MM.1S (cell line): ENCODE data around the gene GNPTG.

Experiments
- DNase-seq: peaks from one replicate; pipeline ENCODE4 v3.0.0-alpha.2; 2015
- H2AFZ ChIP-seq: fragments of 300-600 bp; sonication (generic); 2 replicates; pipeline ENCODE4 v1.6.0; 2016; ENCODE audit warnings: antibody characterized with exemption, low read length
- H3F3A ChIP-seq: fragments of 300-600 bp; sonication (generic); 2 replicates; pipeline ENCODE4 v1.6.1; 2016; ENCODE audit warnings: mild to moderate bottlenecking, antibody characterized with exemption, low read length, moderate library complexity, mixed read lengths; ENCODE audit not compliant: insufficient read depth
- H3K27ac ChIP-seq: fragments of 300-600 bp; sonication (generic); 2 replicates; pipeline ENCODE4 v1.5.1; 2016; ENCODE audit warnings: mild to moderate bottlenecking, low read length
- H3K27me3 ChIP-seq: fragments of 300-600 bp; sonication (generic); replicated peaks from 2 replicates; pipeline ENCODE4 v1.6.0; 2016; ENCODE audit warnings: low read length; ENCODE audit not compliant: insufficient read depth
- H3K36me3 ChIP-seq: fragments of 300-600 bp; sonication (generic); replicated peaks from 2 replicates; pipeline ENCODE4 v1.6.1; 2016; ENCODE audit warnings: mild to moderate bottlenecking, low read length, mixed read lengths; ENCODE audit not compliant: insufficient read depth
- H3K4me1 ChIP-seq: fragments of 300-600 bp; sonication (generic); 2 replicates; pipeline ENCODE4 v1.6.1; 2016; ENCODE audit warnings: low read length, mixed read lengths
- H3K4me2 ChIP-seq: fragments of 300-600 bp; sonication (generic); 2 replicates; pipeline ENCODE4 v1.6.0; 2016; ENCODE audit warnings: low read depth, low read length
- H3K4me3 ChIP-seq: fragments of 300-600 bp; sonication (generic); 2 replicates; pipeline ENCODE4 v1.5.1; 2016; ENCODE audit warnings: low read length, mixed read lengths
- H3K79me2 ChIP-seq: fragments of 300-600 bp; sonication (generic); 2 replicates; pipeline ENCODE4 v1.6.1; 2016; ENCODE audit warnings: mixed run types, low read length, mixed read lengths
- H3K9ac ChIP-seq: fragments of 300-600 bp; sonication (generic); 2 replicates; pipeline ENCODE4 v1.6.1; 2016; ENCODE audit warnings: low read length, mixed read lengths
- H3K9me2 ChIP-seq: fragments of 300-600 bp; sonication (generic); replicated peaks from 2 replicates; pipeline ENCODE4 v1.6.1; 2016; ENCODE audit warnings: mild to moderate bottlenecking, low read length, mixed read lengths; ENCODE audit not compliant: insufficient read depth
- H3K9me3 ChIP-seq: fragments of 300-600 bp; sonication (generic); replicated peaks from 2 replicates; pipeline ENCODE4 v1.6.1; 2016; ENCODE audit warnings: mild to moderate bottlenecking, low read length, mixed read lengths; ENCODE audit not compliant: insufficient read depth
- H4K20me1 ChIP-seq: fragments of 300-600 bp; sonication (generic); 2 replicates; pipeline ENCODE4 v1.6.1; 2016; ENCODE audit warnings: mild to moderate bottlenecking, low read length, moderate library complexity, mixed read lengths; ENCODE audit not compliant: insufficient read depth
- CTCF ChIP-seq: fragments of 300-600 bp; sonication (generic); IDR thresholded peaks from 2 replicates; pipeline ENCODE4 v1.5.1; 2016; ENCODE audit warnings: antibody characterized with exemption, low read length, mixed read lengths
- EZH2 ChIP-seq: fragments of 300-600 bp; sonication (generic); optimal IDR thresholded peaks from 2 replicates; pipeline ENCODE3; 2017; ENCODE audit warnings: low read depth, mild to moderate bottlenecking, antibody characterized with exemption, low read length, mixed read lengths
- EZH2phosphoT487 ChIP-seq: fragments of 300-600 bp; sonication (generic); IDR thresholded peaks from 2 replicates; pipeline ENCODE4 v1.6.1; 2018; ENCODE audit warnings: antibody characterized with exemption, low read length

Gene GNPTG

DNA sequence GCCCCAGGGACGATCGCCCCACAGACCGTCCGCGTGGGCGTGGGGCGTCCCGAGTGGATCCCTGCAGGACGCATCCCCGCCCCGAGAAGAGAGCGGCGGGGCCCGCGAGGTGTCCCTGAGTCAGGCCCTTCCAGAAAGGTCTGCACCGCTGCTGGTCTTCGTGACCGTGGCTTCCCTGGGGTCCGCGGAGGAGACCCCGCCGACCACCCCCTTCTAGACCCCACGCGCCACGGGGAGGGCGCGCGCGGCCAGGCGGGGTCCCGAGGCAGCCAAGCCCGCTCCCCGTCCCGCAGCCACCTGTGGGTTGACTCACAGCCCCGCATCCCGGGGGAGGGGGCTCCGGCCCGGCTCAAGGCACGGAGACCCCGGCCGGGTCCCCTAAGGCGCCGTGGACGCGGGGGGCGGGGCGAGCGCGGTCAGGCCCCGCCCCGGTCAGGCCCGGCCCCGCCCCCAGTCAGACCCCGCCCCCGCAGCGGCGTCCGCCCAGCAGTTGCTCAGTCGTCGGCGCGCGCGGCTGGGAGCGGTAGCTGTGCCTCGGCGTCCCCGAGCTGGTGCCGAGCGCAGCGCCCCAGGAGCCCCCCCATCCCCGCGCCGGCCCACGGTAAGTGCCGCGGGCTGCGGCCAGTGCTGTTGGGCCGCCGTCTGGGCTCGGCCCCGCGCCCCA is 18.4 kb upstream of the GNPTG start, which contains the start of gene BAIAP3:
Gene BAIAP3, plus strand, starts transcription at position 497 of the 664 bp plus-strand sequence. CDS start 4,905 bp downstream, outside the sequence.
- no peak within 1 kb of the TSS; the same call in 1 of the 2 replicates for H3K4me3 ChIP-seq
- no peak for DNase-seq
- no peaks in the 10 kb centered on the region for H3K36me3 ChIP-seq
- no peaks in the 10 kb centered on the region for H3K9me2 ChIP-seq
- no peak within 1 kb of the TSS for H2AFZ ChIP-seq
- no peaks in the 10 kb centered on the region for H3K9me3 ChIP-seq
- H3K79me2 ChIP-seq, result no peaks in the 10 kb centered on the region
- no peak for TF ChIP-seq EZH2phosphoT487
- TF ChIP-seq CTCF, result no peak
- no peak for TF ChIP-seq EZH2
- peak within 1 kb of the TSS; percentile 92; the same call in 1 of the 2 replicates for H3K9ac ChIP-seq
- H3K27ac ChIP-seq, result no peak within 1 kb of the TSS
- H3K27me3 ChIP-seq, result peaks cover 54% of the 10 kb centered on the region
- H4K20me1 ChIP-seq, result no peaks in the 10 kb centered on the region
- H3K4me2 ChIP-seq, result peak within 1 kb of the TSS; percentile 24; the same call in 1 of the 2 replicates
- H3K4me1 ChIP-seq, result peaks cover 18% of the 10 kb centered on the region
- no peaks in the 10 kb centered on the region for H3F3A ChIP-seq

- Histone ChIP-seq H2AFZ (no peak overlapping the region), H3K27ac (no peak overlapping the region), H3K4me2 (peak overlapping the region; percentile 24; the same call in 1 of the 2 replicates), H4K20me1 (no peaks in the 10 kb centered on the region), H3K79me2 (no peaks in the 10 kb centered on the region), H3K4me3 (no peak overlapping the region; the same call in 1 of the 2 replicates), H3F3A (no peaks in the 10 kb centered on the region), H3K9ac (no peak overlapping the region), H3K36me3 (no peaks in the 10 kb centered on the region), H3K4me1 (peaks cover 18% of the 10 kb centered on the region), H3K9me2 (no peaks in the 10 kb centered on the region), H3K27me3 (peaks cover 61% of the 10 kb centered on the region), H3K9me3 (no peaks in the 10 kb centered on the region)
- DNase-seq, result no peak
- no peak for TF ChIP-seq CTCF
- peak; percentile 50 for TF ChIP-seq EZH2
Measured at GRCh38 chr16:1333854-1334700, 17.7 kb upstream of the GNPTG start.

DNA sequence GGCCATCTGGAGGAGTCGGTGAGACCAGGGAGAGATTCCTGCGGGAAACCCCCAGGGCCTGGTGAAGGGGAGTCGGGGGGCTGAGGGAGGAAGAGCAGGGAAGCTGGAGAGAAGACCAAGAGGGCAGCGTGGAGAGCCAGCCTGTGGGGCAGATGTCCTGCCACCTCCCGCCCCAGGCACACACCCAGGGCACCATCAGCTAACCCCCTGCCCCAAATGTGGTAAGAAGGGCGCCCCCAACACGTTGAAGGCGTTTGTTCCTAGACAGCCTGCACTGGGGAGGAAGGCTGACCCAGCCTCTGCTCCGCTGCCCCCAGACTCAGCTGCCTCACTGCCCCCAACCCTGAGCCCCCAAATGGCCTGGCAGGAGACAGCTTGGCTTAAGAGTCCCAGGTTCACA is 17.0 kb upstream of the GNPTG start:
- Histone ChIP-seq H3K9ac (no peak overlapping the region), H2AFZ (no peak overlapping the region)
- DNase-seq, result no peak

More for the DNA sequence above, 17.0 kb upstream of the GNPTG start:
- Histone ChIP-seq H3K4me2 (no peak overlapping the region), H3K9me2 (no peaks in the 10 kb centered on the region), H3K36me3 (no peaks in the 10 kb centered on the region), H4K20me1 (no peaks in the 10 kb centered on the region), H3K79me2 (no peaks in the 10 kb centered on the region), H3F3A (no peaks in the 10 kb centered on the region), H3K9me3 (no peaks in the 10 kb centered on the region), H3K4me3 (no peak overlapping the region), H3K27ac (no peak overlapping the region), H3K27me3 (peaks cover 63% of the 10 kb centered on the region), H3K4me1 (peaks cover 18% of the 10 kb centered on the region)
- TF ChIP-seq EZH2 (no peak), EZH2phosphoT487 (no peak), CTCF (no peak)
